A673 (cell line): Measurements from ENCODE around the gene INSRR.

Source experiments
- EZH2 ChIP-seq: fragments of 200-600 bp; sonication (generic); IDR thresholded peaks from 2 replicates; pipeline ENCODE4 v1.6.1; 2017; ENCODE audit warnings: borderline replicate concordance, low read depth, mild to moderate bottlenecking, mixed read lengths, antibody characterized with exemption, low read length; ENCODE audit not compliant: poor library complexity, severe bottlenecking
- TF ChIP-seq, protein P1 (sequence below): fragments of 300-800, 200-600 bp; sonication (generic); conservative IDR thresholded peaks from 2 replicates; pipeline ENCODE4 v1.5.1; 2017; ENCODE audit warnings: low read depth, mild to moderate bottlenecking, antibody characterized with exemption, low read length, moderate library complexity, mixed read lengths

DNA sequence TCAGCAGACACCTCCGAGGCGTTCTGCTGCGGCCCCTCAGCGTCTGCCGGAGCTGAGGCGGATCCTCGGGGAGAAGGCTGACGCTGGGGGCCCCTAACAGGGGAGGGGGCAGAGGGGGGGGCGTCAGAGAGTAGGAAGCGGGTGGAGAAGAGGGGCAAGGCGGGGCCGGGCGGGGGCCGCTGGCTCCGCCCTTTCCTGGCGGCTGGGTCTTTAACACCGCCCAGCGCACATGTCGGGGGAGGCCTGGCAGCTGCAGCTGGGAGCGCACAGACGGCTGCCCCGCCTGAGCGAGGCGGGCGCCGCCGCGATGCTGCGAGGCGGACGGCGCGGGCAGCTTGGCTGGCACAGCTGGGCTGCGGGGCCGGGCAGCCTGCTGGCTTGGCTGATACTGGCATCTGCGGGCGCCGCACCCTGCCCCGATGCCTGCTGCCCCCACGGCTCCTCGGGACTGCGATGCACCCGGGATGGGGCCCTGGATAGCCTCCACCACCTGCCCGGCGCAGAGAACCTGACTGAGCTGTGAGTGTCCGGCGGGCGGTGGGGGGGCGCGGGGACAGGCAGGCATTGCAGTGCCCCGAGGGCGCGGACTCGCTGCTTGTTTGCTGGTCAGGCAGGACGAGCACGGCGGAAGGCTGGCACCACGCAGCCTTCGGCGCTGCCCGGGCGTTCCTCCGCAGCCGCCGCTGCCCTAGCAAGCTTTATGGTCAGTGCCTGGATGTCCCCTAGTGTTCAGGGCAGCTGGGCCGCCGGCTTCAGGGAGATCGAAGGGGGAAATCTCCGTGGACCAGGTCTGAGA lies 1.9 kb upstream of the INSRR start, which contains the start of gene NTRK1:
- TF ChIP-seq, protein P1, sequence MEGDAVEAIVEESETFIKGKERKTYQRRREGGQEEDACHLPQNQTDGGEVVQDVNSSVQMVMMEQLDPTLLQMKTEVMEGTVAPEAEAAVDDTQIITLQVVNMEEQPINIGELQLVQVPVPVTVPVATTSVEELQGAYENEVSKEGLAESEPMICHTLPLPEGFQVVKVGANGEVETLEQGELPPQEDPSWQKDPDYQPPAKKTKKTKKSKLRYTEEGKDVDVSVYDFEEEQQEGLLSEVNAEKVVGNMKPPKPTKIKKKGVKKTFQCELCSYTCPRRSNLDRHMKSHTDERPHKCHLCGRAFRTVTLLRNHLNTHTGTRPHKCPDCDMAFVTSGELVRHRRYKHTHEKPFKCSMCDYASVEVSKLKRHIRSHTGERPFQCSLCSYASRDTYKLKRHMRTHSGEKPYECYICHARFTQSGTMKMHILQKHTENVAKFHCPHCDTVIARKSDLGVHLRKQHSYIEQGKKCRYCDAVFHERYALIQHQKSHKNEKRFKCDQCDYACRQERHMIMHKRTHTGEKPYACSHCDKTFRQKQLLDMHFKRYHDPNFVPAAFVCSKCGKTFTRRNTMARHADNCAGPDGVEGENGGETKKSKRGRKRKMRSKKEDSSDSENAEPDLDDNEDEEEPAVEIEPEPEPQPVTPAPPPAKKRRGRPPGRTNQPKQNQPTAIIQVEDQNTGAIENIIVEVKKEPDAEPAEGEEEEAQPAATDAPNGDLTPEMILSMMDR, result no peak
- TF ChIP-seq EZH2, result no peak
